ENCODE data around the gene PADI6.

The PADI6 gene

GRCh38 chr1:17433261-17433660, 61.3 kb downstream of the PADI6 start:
- no peak for DNase-seq (ENCODE audit: low read depth in 1 of 2, low spot score in 1 of 2)

GRCh38 chr1:17434016-17434415, 62.0 kb downstream of the PADI6 start:
- no peak for DNase-seq (ENCODE audit: low read depth in 1 of 2, low spot score in 1 of 2)

- DNase-seq (ENCODE audit: low read depth in 1 of 2, low spot score in 1 of 2), result no peak
These were observed 62.6 kb downstream of the PADI6 start for GRCh38 chr1:17434601-17435000.

- DNase-seq (ENCODE audit: low read depth in 1 of 2, low spot score in 1 of 2), result no peak
These were observed 64.6 kb downstream of the PADI6 start for GRCh38 chr1:17436380-17437174.

- DNase-seq (ENCODE audit: low read depth in 1 of 2, low spot score in 1 of 2), result no peak
These were observed 65.2 kb downstream of the PADI6 start for GRCh38 chr1:17437260-17437579.

DNA sequence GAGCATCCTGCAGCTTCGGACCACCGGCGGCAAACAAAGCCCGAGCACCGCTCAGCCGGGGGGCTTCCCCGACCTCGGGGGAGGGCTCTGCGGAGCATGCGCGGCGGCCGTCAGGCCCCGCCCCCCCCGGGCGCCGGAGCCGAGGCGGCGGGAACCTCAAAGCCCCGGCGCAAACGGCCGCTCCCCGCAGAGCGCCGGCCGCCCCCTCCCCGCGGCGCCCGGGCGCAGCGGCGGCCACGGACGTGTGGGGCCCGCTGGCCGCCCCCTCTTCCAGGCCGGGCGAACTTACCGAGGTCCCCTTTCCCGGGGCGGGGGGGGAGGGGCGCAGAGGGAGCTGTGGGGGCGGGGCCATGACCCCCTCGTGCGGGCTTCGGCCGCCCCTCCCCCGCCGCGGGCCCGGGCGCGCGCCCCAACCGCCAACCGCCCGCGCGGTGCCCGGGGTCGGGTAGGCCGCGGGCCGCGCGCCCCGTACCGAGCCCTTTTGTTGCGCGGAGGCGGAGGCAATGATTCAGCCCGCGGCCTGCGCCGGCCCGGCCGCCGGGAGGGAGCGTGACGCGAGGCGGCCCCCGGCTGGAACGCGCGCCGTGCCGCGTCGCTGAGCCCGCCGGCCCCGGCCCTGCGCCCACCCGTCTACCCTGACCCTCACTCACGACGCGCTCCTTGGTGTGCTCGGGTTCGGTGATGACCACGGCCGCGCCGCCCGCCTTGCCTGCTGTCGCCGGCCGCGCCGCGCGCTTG, 65.8 kb downstream of the PADI6 start:
- peak; percentile 22 to 54 for DNase-seq (ENCODE audit: low read depth in 1 of 2, low spot score in 1 of 2)

GRCh38 chr1:17438318-17439249, 66.6 kb downstream of the PADI6 start:
- peak; percentile 25 to 70 for DNase-seq (ENCODE audit: low read depth in 1 of 2, low spot score in 1 of 2)

DNA sequence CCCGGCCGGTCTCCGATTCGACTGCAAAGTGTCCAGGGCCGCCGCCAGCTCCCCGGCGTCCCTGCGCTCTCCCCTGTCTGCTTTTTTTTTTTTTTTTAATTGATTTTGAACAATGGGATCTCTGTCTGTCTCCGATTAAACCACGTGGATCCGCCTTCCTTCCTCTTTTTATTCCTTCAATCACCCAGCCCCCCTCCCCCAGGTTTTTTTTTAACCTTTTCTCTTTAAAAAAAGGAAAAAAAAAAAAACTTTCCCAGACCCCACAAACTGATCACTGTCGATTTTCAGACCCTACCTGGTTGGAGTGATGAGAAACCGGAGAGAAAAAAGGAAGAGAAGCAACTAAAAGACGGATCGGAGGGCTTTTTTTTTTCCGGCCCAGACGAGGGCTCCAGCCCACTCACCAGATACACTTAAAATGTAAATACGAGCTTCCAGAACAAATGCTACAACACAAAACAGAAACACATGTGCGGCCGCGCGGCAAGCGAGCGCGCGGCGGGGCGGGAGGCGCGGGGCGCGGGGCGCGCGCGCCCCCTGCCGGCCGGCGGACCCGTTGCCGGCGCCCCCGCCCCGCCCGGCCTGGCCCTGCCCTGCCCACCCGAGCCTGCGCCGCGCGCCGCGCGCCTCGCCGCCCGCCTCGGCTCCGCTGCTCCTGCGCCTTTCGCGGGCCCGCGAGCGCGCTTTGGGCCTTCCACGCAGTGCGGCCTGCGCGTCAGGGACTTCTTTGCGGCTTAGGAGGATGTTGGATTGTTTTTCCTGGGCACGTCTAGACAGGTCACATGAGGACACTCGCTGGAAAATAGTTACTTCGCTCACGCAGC, 67.5 kb downstream of the PADI6 start, which contains the start of gene RCC2:
RCC2 (minus strand) TSS at position 428 of the 824 bp plus-strand sequence. CDS start 1,163 bp downstream, outside the sequence.
- peak; percentile 49 to 67 for DNase-seq (ENCODE audit: low read depth in 1 of 2, low spot score in 1 of 2)

- DNase-seq (ENCODE audit: low read depth in 1 of 2, low spot score in 1 of 2), result no peak
These were observed 68.3 kb downstream of the PADI6 start for GRCh38 chr1:17440074-17440826.

DNA sequence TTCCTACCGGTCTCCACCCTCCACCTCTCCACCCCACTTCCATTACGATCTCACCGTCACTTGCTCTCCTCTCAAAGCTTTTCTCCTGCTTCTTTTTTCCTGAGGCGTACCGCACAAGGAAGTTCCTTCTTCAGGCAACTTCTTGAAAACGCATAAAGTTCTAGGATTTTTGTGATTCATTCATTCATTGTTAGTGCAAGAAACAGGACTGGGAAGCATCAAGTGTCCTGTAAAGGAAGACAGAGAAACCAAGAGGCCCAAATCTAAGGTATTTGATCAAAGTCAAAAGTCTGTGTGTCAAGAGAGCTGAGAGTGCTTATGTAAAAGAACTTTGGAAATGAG, 68.8 kb downstream of the PADI6 start:
- DNase-seq (ENCODE audit: low read depth in 1 of 2, low spot score in 1 of 2), result no peak

DNA sequence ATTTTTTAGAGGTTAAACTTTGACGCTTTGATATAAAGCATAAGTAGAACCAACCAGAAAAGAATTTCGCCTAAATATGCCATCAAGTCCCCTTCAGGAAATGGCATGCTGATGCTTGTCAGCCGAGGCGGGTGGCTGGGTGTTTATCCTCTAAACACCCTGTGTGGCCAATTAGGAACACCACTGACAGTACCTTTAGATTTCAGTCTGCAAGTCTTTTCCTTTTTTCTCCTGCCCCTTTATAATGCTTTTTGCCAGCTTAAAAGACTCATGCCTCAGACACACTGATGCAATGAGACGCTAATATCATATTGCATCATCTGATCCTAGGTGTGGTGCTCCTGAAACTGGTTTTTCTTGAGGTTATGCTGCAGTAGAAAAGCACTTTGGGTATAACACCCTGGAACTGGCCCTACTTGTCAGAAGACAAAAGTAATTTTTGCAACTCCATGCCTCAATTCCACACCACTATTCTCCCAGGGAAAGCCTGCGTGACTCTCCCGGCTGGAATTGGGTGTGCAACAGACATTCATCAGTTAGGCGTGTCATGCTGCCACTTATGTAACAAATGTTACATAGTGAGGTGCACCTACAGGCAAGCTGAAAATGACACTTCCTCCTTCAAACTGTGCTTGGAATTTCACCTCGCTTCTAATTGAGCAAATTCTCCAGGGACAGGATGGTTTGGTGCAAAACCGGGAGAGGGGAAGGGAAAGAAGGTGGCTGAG, 69.4 kb downstream of the PADI6 start:
- no peak for DNase-seq (ENCODE audit: low read depth in 1 of 2, low spot score in 1 of 2)

- no peak for DNase-seq (ENCODE audit: low read depth in 1 of 2, low spot score in 1 of 2)
These were observed 70.0 kb downstream of the PADI6 start for GRCh38 chr1:17441993-17442357.

DNA sequence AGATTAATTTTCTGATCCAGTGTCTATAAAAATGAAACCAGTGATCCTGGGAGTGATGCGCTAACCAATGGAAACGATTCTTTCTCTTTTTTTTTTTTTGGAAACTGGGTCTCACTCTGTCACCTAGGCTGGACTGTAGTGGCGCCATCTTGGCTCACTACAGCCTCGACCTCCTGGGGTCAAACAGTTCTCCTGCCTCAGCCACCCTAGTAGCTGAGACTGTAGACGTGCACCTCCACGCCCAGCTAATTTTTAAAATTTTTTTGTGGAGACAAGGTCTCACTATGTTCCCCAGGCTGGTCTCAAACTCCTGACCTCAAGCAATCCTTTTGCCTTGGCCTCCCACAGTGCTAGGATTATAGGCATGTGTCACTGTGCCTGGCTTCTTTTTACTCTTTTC, 70.8 kb downstream of the PADI6 start:
- no peak for DNase-seq (ENCODE audit: low read depth in 1 of 2, low spot score in 1 of 2)

GRCh38 chr1:17447501-17447992, 75.6 kb downstream of the PADI6 start:
- DNase-seq (ENCODE audit: low read depth in 1 of 2, low spot score in 1 of 2), result no peak

Measured in stimulated activated CD4-positive, alpha-beta T cell treated with anti-CD3 and anti-CD28 coated beads, Interleukin-15, amount 100 ng/mL, for 1 hour (primary cell).